Daoy (cell line): ENCODE data around the gene GON4L. TPM values are rescaled to one million over a fixed set of nuclear protein-coding genes. Genes with fewer than 3 reads are reported as not detected.

Source experiments
- total RNA-seq: library from RNA; depleted of rRNA; stranded (reverse); fragments of >200 nt; shearing (Covaris generic); gene quantifications from 2 replicates; pipeline ENCODE4 v1.2.3, GENCODE V29; 2014; rRNA removed

The GON4L gene
- total RNA-seq, 1 experiment from 2014 or later: 22.5 TPM

Other genes with a start within 250 kb of the GON4L start
- gene MSTO1, start 247.0 kb downstream of the GON4L start, total RNA-seq: 26.5 and 47.1 TPM in 2 replicates
- gene YY1AP1, start 168.4 kb downstream of the GON4L start, total RNA-seq: 23.9 and 27.5 TPM in 2 replicates
- gene DAP3, start 168.1 kb downstream of the GON4L start, total RNA-seq: 96.4 and 103 TPM in 2 replicates
- gene SYT11, start 2.4 kb upstream of the GON4L start, total RNA-seq: 7.4 and 12.8 TPM in 2 replicates
- 22.4 and 26.6 TPM in 2 replicates for gene RIT1, start 54.1 kb upstream of the GON4L start, total RNA-seq
- 45.8 and 58.2 TPM in 2 replicates for gene KHDC4, start 77.2 kb upstream of the GON4L start, total RNA-seq
- gene RXFP4, start 84.4 kb upstream of the GON4L start, total RNA-seq: not detected in 2 replicates
- gene ARHGEF2, start 121.3 kb upstream of the GON4L start, total RNA-seq: 66.0 and 67.8 TPM in 2 replicates
- 657 and 799 TPM in 2 replicates for gene SSR2, start 163.7 kb upstream of the GON4L start, total RNA-seq
- gene UBQLN4, start 196.6 kb upstream of the GON4L start, total RNA-seq: 22.7 and 28.5 TPM in 2 replicates
- gene LAMTOR2, start 197.6 kb upstream of the GON4L start, total RNA-seq: 29.8 and 53.9 TPM in 2 replicates
- not detected in 2 replicates for gene RAB25, start 203.9 kb upstream of the GON4L start, total RNA-seq
- gene MEX3A, start 225.3 kb upstream of the GON4L start, total RNA-seq: 5.3 and 12.8 TPM in 2 replicates